Measurements from ENCODE around the gene C17orf113.

GRCh38 chr17:42055496-42055895 is 5.1 kb upstream of the C17orf113 start:
- no peak for TF ChIP-seq GATA2 (IDR thresholded peaks at IDR 0.05; ENCODE audit: low read depth, low read length)
- TF ChIP-seq GATA3 (IDR thresholded peaks at IDR 0.05; ENCODE audit: low read depth, low read length) = no peak

All from SH-SY5Y (cell line).